SIG-M5 treated with dmso at 0.1 percent for 504 hours (cell line): ENCODE data around the gene TAC4.

ENCODE experiments used
- DNase-seq: peaks from one replicate; lab custom pipeline; 2025; ENCODE audit not compliant: unreplicated experiment; lab: John Stamatoyannopoulos, UW

Gene TAC4, protein sequence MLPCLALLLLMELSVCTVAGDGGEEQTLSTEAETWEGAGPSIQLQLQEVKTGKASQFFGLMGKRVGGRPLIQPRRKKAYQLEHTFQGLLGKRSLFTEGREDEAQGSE

DNA sequence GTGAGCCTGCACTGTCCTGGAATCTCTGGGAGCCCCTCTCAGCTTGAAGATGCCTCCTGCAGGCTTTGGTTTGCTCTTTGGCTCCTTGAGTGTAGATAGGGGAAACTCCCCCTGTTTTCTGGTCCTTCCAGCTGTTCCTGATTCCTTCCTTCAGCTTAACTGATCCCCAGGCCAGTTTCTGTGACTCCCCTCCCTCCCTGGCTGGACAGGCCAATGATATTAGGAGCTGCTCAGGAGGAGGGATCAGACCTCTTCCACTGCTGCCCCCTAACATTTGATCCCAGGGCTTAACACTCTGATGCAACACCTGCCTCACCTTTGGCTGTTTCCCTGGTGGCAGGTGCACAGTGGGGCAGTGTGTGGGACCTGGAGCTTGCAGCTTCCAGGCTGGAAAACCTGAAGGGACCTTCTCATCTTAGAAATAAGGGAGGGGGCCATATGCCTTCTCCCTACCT lies at the start of gene TAC4:
TSS of gene TAC4 (minus strand) at position 51 of the 455 bp plus-strand sequence. CDS start 52 bp downstream, outside the sequence.
- no peak for DNase-seq

GRCh38 chr17:49896860-49897259 lies 49.0 kb upstream of the TAC4 start:
- DNase-seq, result no peak

- DNase-seq, result no peak
These were observed 48.4 kb upstream of the TAC4 start for GRCh38 chr17:49896222-49896621.

GRCh38 chr17:49895812-49896211 lies 47.9 kb upstream of the TAC4 start:
- no peak for DNase-seq

DNA sequence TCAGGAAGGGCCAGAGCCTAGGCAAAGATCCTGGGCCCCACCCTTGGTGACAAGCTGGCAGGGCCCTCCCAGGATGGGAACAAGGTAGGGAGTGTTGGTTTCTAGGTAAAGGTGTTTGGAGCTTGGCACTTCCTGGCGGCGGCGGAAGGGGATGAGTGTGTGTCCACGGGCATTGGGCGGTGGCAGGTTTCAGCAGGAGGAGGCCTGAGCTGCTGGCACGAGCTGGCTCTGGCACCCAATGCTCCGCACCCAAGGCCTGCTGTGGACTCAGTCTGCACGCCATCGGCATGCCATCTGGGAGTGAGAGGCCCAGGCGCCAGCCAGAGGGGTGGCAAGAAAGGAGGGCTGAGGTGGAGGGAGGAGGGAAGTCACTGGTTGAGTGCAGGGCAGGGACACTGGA lies 46.9 kb upstream of the TAC4 start:
- no peak for DNase-seq

- no peak for DNase-seq
These were observed 44.0 kb upstream of the TAC4 start for GRCh38 chr17:49891694-49892389.

GRCh38 chr17:49891271-49891670 lies 43.4 kb upstream of the TAC4 start:
- DNase-seq, result no peak

DNA sequence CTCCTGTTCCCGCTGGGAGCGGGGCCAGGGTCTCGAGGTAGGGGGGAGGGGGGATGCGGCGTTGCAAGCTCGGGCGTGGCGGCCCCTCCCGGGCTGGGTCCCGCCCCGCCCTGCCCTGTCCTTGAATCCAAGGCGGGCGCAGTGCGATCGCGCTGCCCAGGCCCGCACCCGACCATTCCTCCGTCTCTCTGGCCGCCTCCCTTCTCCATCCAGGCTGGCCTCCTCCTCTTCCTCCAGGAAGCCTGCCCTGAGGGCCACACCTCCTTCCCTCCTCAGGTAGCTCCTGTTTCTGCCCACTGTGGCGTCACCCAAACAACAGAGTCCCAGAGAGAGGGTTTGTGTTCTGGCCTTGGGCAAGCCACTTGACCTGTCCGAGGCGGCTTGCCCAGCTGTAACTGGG lies 43.0 kb upstream of the TAC4 start:
- no peak for DNase-seq

- DNase-seq, result no peak
These were observed 42.4 kb upstream of the TAC4 start for GRCh38 chr17:49890077-49890821.

GRCh38 chr17:49889500-49889899 lies 41.6 kb upstream of the TAC4 start:
- no peak for DNase-seq

DNA sequence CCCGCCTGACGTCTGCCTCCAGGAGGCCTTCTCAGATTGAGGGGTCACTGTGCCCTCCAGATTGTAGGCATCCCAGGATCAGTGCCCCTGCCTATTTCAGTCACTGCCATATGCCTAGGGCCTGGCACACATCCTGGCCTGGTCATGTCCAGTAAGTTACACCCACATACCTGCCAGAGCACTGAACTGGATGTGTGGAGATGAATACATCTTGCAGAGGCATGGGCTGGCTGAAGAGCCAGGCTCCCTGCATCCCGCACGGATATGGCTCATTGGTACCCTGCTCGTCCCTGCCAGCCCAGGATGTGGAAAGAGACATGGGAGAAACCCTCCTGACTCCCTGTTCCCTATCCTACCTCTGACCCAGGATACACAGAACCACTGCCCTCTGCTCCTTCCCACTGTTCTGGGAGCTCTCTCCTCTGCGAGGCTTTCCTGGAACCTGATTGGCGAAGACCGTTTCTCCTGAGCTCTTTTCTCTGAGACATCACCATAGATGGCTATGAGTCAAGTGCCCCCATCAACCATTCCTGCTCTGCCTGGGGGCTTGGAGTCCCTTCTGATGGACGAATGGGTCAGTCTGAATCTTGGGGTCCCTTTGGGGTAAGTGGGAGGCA lies 40.0 kb upstream of the TAC4 start:
- no peak for DNase-seq

- DNase-seq, result peak; percentile 78
These were observed 39.3 kb upstream of the TAC4 start for GRCh38 chr17:49887086-49887743.

DNA sequence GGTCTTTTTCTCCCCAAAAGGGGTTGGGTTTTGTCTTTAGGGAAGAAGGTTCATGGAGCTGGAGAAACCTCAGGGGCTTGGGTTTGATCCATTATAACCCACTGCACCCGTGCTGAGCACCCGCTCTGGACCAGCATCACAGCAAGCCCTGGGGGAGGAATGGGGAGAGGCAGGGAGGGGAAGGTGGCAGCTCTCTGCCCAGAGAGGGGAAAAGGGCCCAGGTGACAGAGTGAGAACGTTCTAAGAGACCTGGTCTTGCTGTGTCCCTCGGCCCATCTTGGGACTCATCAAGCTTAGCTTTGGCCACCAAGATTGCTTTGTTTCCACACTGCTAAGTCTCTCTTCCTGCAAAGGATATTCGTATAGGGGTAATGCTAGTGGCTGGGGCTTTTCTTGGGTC lies 38.2 kb upstream of the TAC4 start:
- DNase-seq, result no peak

DNA sequence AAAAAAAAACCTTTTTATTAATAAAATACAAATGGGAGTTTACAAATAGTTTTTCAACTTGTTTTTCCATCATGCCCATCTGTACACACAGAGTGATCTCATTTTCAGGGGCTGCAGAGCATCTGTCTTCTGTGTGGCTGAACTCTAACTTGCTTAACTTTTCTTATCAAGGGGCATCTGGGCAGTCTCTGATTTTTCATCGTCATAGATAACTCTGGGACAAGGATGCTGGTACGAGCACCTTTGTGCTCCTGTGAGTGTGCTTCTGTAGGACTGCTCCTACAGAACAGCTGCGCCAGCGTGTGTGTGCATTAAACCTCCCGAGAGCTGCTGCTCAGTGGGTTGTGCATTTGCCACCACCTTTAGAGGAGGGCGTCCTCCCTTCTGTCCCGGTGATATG lies 34.6 kb upstream of the TAC4 start:
- no peak for DNase-seq

DNA sequence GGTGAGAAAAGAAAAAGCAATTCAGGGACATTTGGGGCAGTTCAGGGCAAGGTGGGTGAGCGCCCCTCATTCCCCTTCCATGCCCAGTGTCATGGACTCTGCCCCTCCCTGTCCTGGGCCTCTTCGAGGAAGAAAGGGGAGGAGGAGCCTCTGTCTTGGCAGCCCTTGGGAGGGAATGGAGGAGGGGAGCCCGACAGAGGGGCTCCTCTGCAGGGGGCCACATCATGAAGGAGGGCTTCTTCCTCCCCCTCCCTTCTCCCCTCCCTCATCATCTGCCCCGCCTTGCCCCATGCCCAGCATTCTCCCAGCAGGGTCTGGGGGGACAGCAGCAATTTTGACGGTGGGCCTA lies 33.2 kb upstream of the TAC4 start:
- no peak for DNase-seq

GRCh38 chr17:49880291-49881053 lies 32.6 kb upstream of the TAC4 start:
- DNase-seq, result peak; percentile 28

GRCh38 chr17:49878931-49879904 lies 31.3 kb upstream of the TAC4 start:
- DNase-seq, result no peak

DNA sequence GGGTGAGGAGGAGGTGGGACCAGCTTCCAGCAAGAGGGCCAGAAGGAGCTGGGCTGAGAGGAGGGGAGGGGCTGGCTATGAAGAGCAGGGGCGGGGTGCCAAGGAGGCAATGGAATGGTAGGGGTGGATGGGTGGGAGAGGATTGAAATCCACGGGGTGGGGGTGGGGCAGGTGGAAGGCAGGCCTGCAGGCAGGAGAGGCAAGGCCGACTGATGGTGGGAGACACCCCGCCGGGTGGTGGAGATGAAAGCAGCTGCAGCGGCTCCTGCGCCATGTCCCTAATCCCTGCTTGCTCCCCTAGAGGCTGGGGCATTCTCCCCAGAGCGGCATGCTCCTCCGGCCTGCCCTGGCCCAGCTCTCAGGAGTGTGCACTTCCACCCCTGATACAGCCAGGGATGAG lies 27.8 kb upstream of the TAC4 start:
- DNase-seq, result no peak

DNA sequence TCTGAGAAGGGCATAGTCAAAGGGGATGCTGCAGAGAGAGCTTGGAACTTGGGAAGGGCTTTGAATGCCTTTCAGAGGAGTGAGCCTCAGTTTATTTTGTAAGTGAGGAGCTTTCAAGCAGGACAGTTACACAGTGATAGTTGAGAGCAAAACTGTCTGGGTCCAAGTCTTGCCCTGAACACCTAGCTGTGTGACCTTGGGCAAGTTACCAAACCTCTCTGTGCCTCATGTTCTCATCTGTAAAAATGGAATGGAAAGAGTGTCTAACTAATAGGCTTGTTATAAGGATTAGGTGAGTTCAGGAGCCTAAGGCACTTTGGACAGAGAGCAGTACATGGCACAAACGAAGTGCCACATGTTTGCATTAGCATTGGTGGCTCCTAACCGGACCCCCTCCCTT lies 27.0 kb upstream of the TAC4 start:
- no peak for DNase-seq

DNA sequence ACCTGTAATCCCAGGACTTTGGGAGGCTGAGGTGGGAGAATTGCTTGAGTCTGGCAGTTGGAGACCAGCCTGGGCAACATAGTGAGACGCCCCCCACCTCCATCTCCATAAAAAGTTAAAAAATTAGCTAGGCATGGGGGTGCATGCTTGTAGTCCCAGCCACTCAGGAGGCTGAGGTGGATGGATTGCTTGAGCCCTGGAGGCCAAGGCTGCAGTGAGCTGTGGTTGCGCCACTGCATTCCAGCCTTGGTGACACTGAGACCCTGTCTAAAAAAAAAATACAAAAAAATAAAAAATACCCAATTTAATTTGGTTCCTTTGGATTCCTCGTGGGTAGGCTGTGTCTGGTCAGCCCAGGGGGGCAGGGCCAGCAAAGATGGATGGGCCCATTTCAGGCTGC lies 26.1 kb upstream of the TAC4 start:
- DNase-seq, result no peak
